GM19239 (cell line): ENCODE data around the gene C1orf174.
"Not testable (repeated sequence)": the region's sequence is repeated elsewhere in the genome, so short reads cannot be mapped to it uniquely, and the experiment has no call there.

Source experiments
- DNase-seq: peaks from one replicate; pipeline ENCODE4 v3.0.0; 2011; ENCODE audit warnings: low spot score; ENCODE audit not compliant: insufficient read length
- FAIRE-seq: peaks from 2 replicates; lab custom pipeline; 2011; peaks lifted over from hg19 to GRCh38; lab: Jason Lieb, UNC

C1orf174 gene

DNA sequence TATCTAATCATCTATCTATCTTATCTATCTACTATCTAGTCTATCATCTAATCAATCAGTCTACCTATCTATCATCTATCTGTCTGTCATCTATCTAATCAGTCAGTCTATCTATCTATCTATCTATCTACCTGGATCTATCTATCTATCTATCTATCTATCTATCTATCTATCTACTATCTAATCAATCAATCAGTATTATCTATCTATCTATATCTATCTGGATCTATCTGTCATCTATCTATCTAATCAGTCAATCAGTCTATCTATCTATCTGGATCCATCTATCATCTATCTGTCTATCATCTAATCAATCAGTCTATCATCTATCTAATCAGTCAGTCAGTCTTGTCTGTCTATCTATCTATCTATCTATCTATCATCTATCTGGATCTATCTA, 26.9 kb upstream of the C1orf174 start:
- no peak for FAIRE-seq
- no peak for DNase-seq

DNA sequence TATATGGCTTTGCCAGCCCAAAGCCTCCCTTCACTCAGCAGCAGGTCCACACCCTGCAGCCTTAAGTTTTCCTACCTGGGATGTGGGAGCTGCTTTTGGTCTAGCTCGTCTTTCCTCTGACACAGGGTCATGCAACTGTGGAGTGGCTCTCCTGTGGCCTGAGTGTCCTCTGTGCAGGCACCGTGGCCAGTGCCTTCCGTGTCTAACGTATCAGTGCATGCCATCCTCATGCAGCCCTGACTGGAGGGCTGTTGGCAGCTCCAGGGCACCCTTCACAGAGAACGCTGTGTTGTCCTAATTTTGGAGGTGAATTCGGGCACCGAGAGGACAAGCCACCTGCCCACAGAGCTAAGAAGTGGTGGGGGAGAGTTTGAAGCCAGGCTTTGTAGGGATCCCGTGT, 25.7 kb upstream of the C1orf174 start:
- FAIRE-seq (no peak), DNase-seq (no peak)

DNA sequence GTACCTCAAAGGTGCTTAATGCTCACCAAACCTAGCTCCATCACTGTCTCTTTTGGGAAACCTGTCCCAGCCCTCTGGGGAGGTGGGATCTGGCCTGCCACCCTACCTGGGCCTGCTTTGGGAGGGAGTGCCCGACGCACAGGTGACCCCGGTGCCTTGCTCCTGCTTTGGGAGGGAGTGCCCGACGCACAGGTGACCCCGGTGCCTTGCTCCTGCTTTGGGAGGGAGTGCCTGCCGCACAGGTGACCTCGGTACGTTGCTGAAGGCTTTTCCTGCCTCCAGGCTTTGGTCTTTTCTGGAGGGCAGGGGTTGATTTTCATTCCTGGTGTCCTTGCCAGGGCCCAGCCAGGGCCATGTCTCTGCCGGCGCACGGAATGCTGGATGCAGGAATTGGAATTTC, 25.2 kb upstream of the C1orf174 start:
- no peak for DNase-seq
- no peak for FAIRE-seq

DNA sequence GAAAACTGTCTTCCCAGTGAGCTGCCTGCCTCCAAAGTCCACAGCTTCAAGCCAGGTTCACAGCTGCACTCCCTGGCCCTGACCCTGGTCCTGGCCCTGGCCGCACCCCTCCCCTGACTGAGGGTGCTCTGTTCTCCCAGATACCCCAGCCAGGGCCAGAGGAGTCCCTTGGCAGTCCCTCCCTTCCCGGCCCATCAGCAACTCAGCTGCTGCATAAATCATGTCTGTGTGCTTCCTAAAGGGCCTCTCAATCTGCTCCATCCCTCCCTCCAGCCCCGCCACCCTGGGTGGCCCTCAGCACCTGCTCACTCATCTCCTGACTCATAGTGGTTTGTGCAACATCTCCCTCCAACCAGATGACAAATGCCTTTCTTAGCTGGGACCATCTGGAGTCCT, 24.8 kb upstream of the C1orf174 start:
- no peak for DNase-seq
- no peak for FAIRE-seq

DNA sequence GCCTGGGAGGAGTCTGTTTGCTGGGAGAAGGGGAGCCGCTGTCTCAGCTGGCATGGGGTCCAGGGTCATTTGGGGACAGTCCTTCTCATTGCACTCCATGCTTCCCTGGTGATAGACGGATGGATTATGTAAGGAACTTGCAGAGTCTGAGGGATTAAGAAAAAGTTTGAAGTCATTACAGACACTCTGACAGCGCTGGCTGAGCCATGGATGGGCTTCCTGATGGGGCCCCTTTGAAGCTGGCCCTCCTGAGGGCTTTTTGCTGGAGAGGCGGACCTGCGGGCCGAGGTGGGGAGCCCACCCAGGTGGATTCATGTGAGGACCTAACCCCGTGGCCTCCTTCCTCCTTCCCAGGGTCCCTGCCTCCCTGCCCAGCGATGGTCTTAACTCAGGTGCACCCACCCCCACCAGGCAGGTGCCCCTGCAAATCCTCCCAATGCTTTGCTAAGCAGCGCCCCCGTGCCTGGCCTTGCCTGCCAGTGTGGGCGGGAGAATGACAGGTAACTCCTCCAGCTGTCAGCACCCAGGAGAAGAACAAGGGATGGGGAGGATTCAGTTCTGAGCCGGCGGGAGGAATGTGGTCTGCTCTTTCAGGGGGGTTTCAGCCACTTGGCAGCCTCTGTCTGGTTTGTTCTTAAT, 24.2 kb upstream of the C1orf174 start:
- FAIRE-seq (no peak), DNase-seq (no peak)

DNA sequence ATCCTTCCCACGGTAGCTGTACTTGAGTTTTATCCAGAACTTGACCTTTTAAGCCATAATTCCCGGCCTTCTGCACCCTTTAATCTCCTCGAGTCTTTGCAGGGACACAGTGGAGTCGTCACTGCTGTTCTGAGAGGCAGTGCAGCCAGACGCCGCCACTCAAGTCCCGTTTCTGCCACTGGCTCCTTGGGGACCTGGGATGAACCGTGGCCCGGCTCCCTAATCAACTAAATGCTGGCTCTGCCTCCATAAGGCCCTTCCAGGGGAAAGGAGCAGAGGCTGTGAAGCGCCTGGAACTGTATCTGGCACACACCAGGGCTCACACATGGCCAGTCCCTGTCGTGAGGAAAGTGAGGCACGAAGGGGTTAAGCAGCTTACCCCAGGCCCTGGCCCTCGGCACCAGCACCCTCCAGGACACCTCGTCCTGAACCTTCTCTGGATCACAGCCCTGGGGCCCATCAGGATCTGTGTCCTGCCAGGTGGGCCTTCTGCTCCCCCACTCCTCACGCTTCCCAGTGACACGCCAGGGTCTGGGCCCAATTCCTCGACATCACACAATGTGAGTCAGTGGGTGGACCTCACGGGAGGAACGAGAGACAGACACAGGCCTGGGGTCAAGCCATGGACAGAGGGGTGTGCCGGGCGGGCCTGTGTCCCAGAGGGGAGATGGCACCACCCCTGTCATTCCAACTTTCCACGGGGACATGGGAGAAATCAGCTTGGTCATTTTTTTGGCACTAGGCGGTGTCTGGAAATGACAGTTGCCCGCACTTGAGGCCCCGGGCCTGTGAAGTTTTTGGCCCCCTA, 23.5 kb upstream of the C1orf174 start:
- no peak for FAIRE-seq
- no peak for DNase-seq

DNA sequence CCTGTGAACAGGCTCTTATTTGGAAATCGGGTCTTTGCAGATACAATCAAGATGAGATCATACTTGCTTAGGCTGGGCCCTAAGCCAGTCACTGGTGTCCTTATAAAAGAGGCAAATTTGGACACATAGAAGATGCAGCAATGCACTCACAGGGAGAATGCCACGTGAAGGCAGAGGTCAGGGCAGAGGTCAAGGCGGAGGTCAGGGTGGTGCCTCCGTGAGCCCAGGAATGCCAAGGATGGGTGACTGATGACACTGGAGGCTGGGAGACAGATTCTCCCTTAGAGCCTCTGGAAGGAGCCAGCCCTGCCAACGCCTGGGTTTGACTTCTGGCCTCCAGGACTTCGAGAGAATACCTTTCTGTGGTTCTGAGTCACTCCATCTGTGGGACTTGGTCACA, 22.8 kb upstream of the C1orf174 start:
- no peak for FAIRE-seq
- DNase-seq = no peak

DNA sequence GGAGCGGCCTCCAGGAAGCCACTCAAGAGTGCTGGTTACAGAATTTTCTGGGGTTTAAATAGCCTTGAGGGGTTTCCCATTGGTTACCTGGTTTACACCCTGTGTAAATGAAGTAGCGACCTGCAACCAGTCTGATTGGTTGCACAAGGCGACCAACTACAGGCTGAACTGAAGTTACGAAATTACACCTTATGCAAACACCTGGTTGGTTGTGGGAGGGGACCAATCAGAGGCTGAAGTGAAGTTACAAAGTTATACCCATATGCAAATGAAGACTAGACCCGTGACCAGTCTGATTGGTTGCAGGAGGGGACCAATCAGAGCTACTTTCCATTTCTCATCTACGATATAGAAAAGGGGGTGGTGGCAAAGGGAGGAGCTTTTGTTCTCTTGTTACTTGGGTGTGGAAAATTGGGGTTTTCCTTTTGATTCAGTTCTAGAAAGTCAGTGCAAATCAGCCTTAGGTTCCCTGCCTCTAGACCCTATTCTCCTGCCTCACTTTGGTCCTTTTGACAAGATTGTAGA, 22.2 kb upstream of the C1orf174 start:
- no peak for FAIRE-seq
- no peak for DNase-seq

DNA sequence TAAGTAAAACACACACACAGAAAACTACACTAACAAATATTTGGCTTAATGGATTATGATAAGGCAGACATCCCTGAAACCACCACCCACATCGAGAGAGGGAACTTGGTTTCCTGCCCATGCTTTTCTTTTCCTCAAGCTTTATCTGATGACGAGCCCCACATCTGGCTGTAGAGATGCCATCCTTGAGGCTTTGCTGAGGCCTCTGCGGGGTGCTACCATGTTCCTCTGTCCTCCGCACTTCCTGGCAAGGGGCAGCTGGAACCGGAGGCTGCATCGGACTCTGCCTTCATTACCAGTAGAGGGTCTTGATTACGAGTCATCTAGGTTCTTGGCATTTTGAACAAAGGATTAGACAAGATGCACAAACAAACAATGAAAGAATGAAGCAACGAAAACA, 21.7 kb upstream of the C1orf174 start:
- DNase-seq (no peak), FAIRE-seq (no peak)

DNA sequence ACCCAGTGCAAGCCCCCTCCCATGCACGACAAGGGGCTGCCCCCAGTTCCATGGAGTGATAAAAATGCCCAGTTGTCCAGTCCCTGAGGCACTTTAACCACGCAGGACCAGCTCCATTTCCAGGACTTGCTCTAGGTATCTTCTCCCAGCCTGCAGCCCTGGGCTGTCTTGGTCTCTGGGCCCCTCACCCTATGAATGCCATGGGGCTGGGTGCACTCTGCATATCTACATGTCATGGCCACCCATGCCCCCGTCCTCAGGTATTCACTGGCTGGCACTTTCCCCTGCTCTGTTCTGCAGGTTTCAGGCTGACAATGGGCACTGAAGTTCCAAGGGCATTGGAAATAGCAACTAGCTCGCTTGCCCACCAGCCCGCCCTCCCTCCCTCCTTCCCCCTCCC, 19.6 kb upstream of the C1orf174 start:
- FAIRE-seq = no peak
- no peak for DNase-seq

DNA sequence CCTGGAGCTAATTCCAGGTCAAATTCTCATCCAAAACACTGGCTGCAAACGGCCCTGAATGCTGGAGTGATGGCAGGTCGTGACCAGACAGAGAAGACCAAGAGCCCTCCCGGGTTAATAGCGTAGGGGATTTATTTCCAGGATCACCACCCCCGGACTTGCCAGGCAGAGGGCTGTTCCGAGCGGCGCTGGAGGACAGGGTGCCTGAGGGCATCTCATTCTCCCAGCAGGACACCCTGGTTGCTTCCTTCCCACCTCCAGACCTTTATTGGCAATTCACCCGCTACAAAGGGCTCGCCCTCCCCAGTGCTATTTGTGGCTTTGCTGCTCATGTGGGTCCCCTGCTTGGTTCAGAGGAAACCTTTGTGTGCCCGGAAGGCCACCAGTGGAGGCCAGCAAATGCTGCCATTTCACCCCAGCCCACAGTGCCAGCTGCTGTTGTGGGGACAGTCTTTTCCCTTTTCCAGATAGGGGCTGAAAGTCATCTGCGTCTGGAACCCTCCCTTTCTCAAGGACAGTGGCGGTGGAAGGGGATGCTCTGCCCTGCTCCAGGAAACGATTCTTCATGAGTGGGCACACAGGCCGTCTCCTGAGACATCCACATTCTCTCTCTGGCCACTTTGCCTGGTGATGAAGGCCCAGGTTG, 19.0 kb upstream of the C1orf174 start:
- no peak for DNase-seq
- no peak for FAIRE-seq

DNA sequence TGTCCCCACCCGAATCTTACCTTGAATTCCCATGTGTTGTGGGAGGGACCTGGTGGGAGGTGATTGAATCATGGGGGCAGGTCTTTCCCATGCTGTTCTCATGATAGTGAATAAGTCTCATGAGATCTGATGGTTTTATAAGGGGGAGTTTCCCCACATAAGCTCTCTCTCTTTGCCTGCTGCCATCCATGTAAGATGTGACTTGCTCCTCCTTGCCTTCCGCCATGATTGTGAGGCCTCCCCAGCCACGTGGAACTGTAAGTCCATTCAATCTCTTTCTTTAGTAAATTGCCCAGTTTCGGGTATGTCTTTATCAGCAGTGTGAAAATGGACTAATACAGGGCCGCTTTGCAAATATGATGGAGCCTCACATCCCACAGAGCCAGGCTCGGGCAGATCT, 18.3 kb upstream of the C1orf174 start:
- DNase-seq, FAIRE-seq: not testable (repeated sequence)

DNA sequence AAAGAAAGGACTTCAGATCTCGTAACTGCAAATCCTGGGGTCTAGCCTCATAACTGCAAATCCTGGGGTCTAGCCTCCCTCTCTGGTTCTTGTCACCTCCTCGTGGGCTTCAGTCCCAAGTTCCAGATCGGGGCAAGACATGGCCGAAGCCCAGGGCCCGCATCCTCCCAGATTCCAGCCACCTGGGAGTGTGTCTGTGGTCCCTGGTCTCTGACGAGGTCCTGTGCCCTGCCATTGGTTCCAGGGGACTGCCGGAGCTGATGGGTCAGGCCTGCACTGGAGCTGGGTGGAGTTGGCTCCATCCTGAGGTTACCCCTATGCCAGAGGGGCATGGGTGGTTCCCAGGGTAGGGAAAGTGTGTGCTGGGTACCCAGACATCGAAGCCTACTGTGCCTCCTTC, 17.7 kb upstream of the C1orf174 start:
- FAIRE-seq (no peak), DNase-seq (no peak)

DNA sequence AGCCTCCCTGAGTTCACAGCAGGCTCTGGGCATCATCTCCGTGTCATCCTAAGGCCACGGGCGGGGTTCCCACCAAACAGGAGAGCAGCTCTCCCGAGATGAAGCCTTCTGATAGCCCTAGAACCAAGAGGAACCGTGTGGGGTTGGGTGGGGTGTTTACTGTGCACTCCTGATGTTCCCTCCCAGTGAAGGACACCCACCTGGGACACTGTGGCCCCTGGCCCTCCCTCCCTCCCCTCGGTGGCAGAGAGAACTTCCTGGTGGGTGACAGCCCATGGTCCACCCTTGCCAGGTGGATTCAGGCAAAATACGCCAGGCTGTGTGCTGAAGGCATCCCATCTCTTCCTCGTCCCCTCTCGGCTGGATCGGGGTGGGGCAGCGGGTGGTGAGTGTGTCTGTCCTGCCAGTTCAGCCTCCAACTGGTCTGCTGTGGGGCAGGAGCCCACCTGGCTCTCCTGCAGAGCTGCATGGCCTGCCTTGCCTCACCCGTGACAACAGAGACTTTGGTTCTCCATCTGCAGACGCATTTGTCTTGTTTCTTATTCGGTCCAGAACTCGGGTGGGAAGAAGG, 15.6 kb upstream of the C1orf174 start:
- no peak for FAIRE-seq
- no peak for DNase-seq

DNA sequence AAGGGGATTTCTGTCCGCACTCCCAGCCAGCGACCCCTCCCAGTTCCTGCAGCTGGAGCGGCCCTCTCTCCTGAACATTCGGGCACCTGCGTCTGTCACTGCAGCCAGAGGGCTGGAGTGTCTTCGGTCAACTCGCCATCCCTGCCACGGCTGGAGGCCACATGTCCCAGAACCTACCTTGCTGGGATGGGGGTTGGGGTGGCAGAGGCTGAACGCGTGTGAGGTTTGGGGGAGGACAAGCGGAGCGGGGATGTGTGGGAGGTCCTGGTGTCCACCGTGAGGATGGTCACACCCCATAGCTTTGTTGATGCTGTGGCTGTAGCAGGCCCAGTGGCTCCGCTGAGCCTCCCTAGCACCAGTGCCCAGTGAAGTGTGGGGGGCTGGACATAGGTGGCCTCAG, 14.8 kb upstream of the C1orf174 start:
- FAIRE-seq (no peak), DNase-seq (no peak)

DNA sequence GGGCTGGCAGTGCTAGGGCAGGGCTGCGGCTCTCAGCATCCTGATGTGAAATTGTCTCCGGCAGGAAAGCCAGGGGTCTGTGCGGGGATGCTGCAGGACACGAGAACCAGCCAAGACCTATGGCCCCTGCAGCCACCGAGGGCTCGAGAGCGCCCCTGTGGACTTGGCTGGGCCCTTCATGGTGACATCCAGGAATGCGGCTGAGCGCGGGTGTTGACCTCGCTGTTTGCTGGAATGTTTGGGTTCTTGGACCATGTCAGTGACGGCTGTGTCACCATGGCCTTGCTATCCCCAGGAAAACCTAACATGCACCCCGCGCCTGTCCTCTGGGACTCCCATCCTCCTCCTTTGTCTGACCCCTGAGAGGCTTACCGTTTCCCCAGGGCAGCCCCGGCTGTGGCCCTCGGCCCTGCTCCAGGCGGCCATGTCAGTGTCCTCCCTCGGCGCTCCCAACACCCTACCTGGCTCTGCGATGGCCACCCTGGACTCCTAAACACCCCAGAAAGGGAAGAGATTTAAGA, 14.3 kb upstream of the C1orf174 start:
- FAIRE-seq (no peak), DNase-seq (no peak)

DNA sequence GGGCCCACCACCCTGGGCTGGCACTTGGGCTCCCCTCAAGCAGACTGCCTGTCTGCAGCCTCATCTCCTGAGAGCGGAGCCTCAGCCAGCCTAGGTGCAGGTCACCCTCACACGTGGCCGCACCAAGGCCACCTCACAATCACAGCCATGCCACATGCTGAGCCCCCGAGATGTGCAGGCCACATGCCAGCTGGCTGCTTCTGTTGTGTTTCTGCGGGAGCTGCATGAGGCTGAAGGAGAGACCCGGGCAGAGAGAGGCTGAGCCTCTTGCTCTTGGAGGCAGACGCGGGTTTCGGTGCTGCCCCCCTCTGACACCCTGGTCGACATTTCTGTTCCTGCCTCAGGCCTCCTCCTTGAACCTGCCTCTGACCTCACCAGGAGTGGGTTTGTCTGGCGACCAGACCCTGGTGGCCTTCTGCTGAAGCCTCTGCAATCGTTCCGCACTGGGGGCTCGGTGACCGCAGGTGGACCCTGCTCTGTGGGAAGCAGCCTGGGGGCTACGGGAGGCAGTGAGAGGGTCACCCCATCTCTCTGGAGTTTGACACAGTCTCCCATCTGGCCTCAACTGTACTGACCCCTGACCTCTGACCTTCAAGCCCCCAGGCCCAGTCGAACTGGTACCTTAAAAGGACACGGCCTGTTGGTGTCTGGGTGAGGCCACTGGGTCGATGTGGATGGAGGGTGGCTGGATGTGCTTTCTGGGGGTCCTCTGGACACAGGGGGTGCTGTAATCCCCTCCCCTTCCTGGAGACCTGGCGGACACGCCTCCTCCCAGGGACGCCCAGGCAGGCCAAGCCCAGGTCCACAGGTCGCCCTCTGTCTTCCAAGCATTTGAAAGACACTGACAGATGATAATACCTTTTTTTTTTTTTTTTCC, 13.0 kb upstream of the C1orf174 start:
- no peak for DNase-seq
- FAIRE-seq = no peak

DNA sequence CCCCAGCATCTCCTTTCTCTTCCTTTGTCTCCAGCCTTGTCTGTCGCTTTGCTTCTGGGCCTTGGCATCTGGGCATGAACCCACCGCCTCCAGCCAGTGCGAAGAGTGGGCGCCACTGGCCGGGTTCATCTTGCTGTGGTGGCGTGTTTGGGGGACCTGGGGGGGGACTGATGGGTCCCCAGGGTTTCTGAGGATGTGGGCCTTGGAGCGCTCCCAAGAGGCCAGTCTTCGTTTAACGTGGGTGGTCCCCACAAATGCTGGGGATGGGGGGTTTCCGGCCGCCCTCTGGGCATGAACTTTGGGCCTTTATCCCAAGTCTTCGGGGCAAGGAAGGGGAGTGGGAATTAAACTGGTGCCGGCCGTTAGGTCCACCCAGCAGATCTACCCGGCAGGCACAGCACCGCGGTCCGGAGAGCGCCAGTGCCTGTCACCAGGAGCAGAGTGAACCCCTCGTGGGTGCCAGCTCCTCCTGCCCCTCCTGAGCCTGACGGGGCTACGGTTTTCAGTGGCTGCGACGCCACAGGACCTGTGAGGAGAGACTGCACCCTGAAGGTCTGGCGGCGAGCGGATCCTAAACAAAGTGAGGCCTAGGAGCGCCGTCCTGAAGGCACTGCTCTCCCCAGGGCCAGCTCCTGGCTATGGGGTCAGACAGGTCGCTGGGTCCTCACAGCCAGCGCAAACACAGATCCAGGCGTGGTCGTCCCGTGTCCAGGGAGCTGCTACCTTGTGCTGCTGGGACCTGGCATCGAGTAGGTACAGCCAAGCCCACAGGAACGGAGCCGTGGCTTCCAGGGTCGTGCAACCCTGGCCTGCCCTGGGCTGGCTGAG, 12.1 kb upstream of the C1orf174 start:
- DNase-seq (no peak), FAIRE-seq (no peak)
